GM23338 (cell line): ENCODE measurements around the gene CTDP1. TPM values are rescaled to one million over a fixed set of nuclear protein-coding genes. Genes with fewer than 3 reads are reported as not detected.

Experiments used
- ATAC-seq: fragments of 200-7000 bp; cut with Tn5 transposase; 3 replicates; pipeline ENCODE4 v1.9.1; 2020
- DNase-seq: peaks from one replicate; pipeline ENCODE4 v3.0.0-alpha.2; 2015; ENCODE audit warnings: low spot score
- H2AFZ ChIP-seq: fragments of 200-600 bp; sonication (generic); 2 replicates; pipeline ENCODE4 v1.8.0; 2016; ENCODE audit warnings: antibody characterized with exemption, mild to moderate bottlenecking, moderate library complexity
- H3F3A ChIP-seq: fragments of 200-600 bp; sonication (generic); replicated peaks from 2 replicates; pipeline ENCODE4 v1.8.0; 2017; ENCODE audit warnings: antibody characterized with exemption, mixed run types, low read depth
- H3K27ac ChIP-seq: fragments of 200-600 bp; sonication (generic); 2 replicates; pipeline ENCODE4 v1.6.1; 2016; ENCODE audit warnings: low read depth
- H3K27me3 ChIP-seq: fragments of 200-600 bp; sonication (generic); 2 replicates; pipeline ENCODE4 v1.8.0; 2016; ENCODE audit warnings: mild to moderate bottlenecking, mixed run types, moderate library complexity; ENCODE audit not compliant: insufficient read depth
- H3K36me3 ChIP-seq: fragments of 200-600 bp; sonication (generic); 2 replicates; pipeline ENCODE4 v1.8.0; 2016; ENCODE audit warnings: mild to moderate bottlenecking; ENCODE audit not compliant: insufficient read depth
- H3K4me1 ChIP-seq: fragments of 200-600 bp; sonication (generic); 2 replicates; pipeline ENCODE4 v1.8.0; 2016; ENCODE audit warnings: mild to moderate bottlenecking, moderate library complexity; ENCODE audit not compliant: insufficient read depth
- H3K4me2 ChIP-seq: fragments of 200-600 bp; sonication (generic); 2 replicates; pipeline ENCODE4 v1.7.1; 2017; ENCODE audit warnings: mixed run types
- H3K4me3 ChIP-seq: fragments of 200-600 bp; sonication (generic); 2 replicates; pipeline ENCODE4 v1.6.1; 2016; ENCODE audit warnings: mixed run types
- H3K79me2 ChIP-seq: fragments of 200-600 bp; sonication (generic); replicated peaks from 2 replicates; pipeline ENCODE4 v1.8.0; 2017; ENCODE audit warnings: mild to moderate bottlenecking; ENCODE audit not compliant: insufficient read depth
- H3K9me2 ChIP-seq: fragments of 200-600 bp; sonication (generic); 2 replicates; pipeline ENCODE4 v1.8.0; 2017; ENCODE audit not compliant: insufficient read depth
- H4K20me1 ChIP-seq: fragments of 200-600 bp; sonication (generic); replicated peaks from 2 replicates; pipeline ENCODE4 v1.8.0; 2017; ENCODE audit warnings: mild to moderate bottlenecking; ENCODE audit not compliant: insufficient read depth
- H3K27ac Mint-ChIP-seq: 2 replicates; pipeline ENCODE4 v1.8.0; 2020; ENCODE audit warnings: inconsistent platforms, mild to moderate bottlenecking, moderate library complexity, mixed read lengths
- H3K27me3 Mint-ChIP-seq: 3 replicates; pipeline ENCODE4 v1.8.0; 2022; ENCODE audit warnings: low read depth, mild to moderate bottlenecking, moderate library complexity, mixed read lengths, inconsistent platforms; ENCODE audit not compliant: insufficient read depth, poor library complexity
- H3K36me3 Mint-ChIP-seq: 3 replicates; pipeline ENCODE4 v1.8.0; 2021; ENCODE audit warnings: low read depth, mild to moderate bottlenecking, inconsistent platforms, moderate library complexity, mixed read lengths
- H3K4me1 Mint-ChIP-seq: 3 replicates; pipeline ENCODE4 v1.8.0; 2020; ENCODE audit warnings: mild to moderate bottlenecking, inconsistent platforms, mixed read lengths
- H3K4me3 Mint-ChIP-seq: 3 replicates; pipeline ENCODE4 v1.8.0; 2021; ENCODE audit warnings: moderate library complexity, mild to moderate bottlenecking, inconsistent platforms, mixed read lengths
- H3K9me3 Mint-ChIP-seq: 3 replicates; pipeline ENCODE4 v1.8.0; 2020; ENCODE audit warnings: moderate library complexity, mild to moderate bottlenecking, inconsistent platforms, mixed read lengths
- CREB1 ChIP-seq: fragments of 250-450 bp; sonication (Bioruptor Pico); IDR thresholded peaks from 2 replicates; pipeline ENCODE4 v1.5.0; 2020; ENCODE audit warnings: low read depth, mild to moderate bottlenecking, moderate library complexity
- CTCF ChIP-seq, 2 experiments: fragments of 200-600 bp in 1 of 2; sonication (generic) in 1 of 2; conservative IDR thresholded peaks; 2 replicates each; pipeline versions ENCODE4 v1.5.1 to v1.6.1; 2016 to 2017; ENCODE audit warnings: antibody characterized with exemption in 2 of 2, low read depth in 2 of 2, mild to moderate bottlenecking in 2 of 2, moderate library complexity in 1 of 2
- ETS1 ChIP-seq: IDR thresholded peaks from 2 replicates; pipeline ENCODE4 v1.6.1; 2016; ENCODE audit warnings: antibody characterized with exemption
- ZNF462 ChIP-seq: fragments of 250-450 bp; sonication (Bioruptor Pico); IDR thresholded peaks from 2 replicates; pipeline ENCODE4 v1.5.0; 2020; ENCODE audit warnings: mild to moderate bottlenecking, moderate library complexity
- polyA plus RNA-seq: library from polyadenylated mRNA; unstranded; fragments of >200 nt; fragmentation: Nextera tagmentation; extraction: Ambion mirVana; gene quantifications from 2 replicates; pipeline ENCODE4 v1.2.1, GENCODE V29; 2016
- total RNA-seq: library from RNA; depleted of rRNA; stranded (reverse); fragments of >200 nt; shearing (Covaris generic); gene quantifications from 2 replicates; pipeline ENCODE4 v1.2.3, GENCODE V29; 2014

CTDP1 gene
- total and polyA plus RNA-seq, 2 experiments from 2014 or later: 9.4 to 51.6 TPM

GRCh38 chr18:79650959-79651358 is 28.6 kb upstream of the CTDP1 start (continued):
- TF ChIP-seq ZNF462 (CRISPR knock-in tag) (no peak), CREB1 (CRISPR knock-in tag) (no peak), CTCF (conservative IDR thresholded peaks at IDR 0.05; ENCODE audit: low read depth in 2 of 2) (no peak)

GRCh38 chr18:79657342-79657996 is 22.1 kb upstream of the CTDP1 start:
- Mint-ChIP-seq H3K4me1 (peaks cover 31% of the 10 kb centered on the region), H3K27me3 (peaks cover 2% of the 10 kb centered on the region), H3K4me3 (no peak overlapping the region), H3K36me3 (no peaks in the 10 kb centered on the region), H3K27ac (no peak overlapping the region), H3K9me3 (no peaks in the 10 kb centered on the region; the same call in 2 of the 3 replicates)
- H3K4me2 ChIP-seq: peak overlapping the region; percentile 56
- no peaks in the 10 kb centered on the region for H3K27me3 ChIP-seq
- H4K20me1 ChIP-seq: no peaks in the 10 kb centered on the region
- H3K9me2 ChIP-seq: no peaks in the 10 kb centered on the region
- no peak for TF ChIP-seq ETS1
- TF ChIP-seq CTCF (conservative IDR thresholded peaks at IDR 0.05; ENCODE audit: low read depth in 2 of 2): peak in 1 of 2 experiments; percentile 36; a peak in 3 of 4 replicates
- no peaks in the 10 kb centered on the region for H3K79me2 ChIP-seq
- H2AFZ ChIP-seq: peak overlapping the region; percentile 94
- H3K27ac ChIP-seq: no peak overlapping the region
- ATAC-seq (peak; percentile 91), DNase-seq (peak; percentile 72)
- peaks cover 30% of the 10 kb centered on the region for H3K4me1 ChIP-seq
- no peak overlapping the region for H3K4me3 ChIP-seq
- no peaks in the 10 kb centered on the region for H3K36me3 ChIP-seq
- H3F3A ChIP-seq: no peaks in the 10 kb centered on the region
